ENCODE measurements around the gene RPS18. TPM values are rescaled to one million over a fixed set of nuclear protein-coding genes. Genes with fewer than 3 reads are reported as not detected.

The RPS18 gene
- total and polyA plus RNA-seq, 2 donors (not counting 1 experiment from before 2014, with no cell fraction given) = 4,034 to 4,995 TPM

- Histone ChIP-seq H3K9ac (ENCODE audit: insufficient read depth, low read length) (peak overlapping the region; percentile 96), H2AFZ (ENCODE audit: low read length) (no peak overlapping the region), H3K27me3 (ENCODE audit: control insufficient read depth, insufficient read depth, low read length) (no peaks in the 10 kb centered on the region), H4K20me1 (ENCODE audit: control insufficient read depth, extremely low read depth, insufficient read depth, low read length) (no peaks in the 10 kb centered on the region), H3K9me3 (ENCODE audit: control insufficient read depth, insufficient read depth, low read depth, low read length) (no peaks in the 10 kb centered on the region), H3K4me1 (ENCODE audit: control insufficient read depth, extremely low read depth, insufficient read depth, low read length) (peaks cover 9% of the 10 kb centered on the region), H3K4me2 (ENCODE audit: extremely low read depth, insufficient read depth, low read length) (peak overlapping the region; percentile 82), H3K27ac (ENCODE audit: insufficient read depth, low read length) (peak overlapping the region; percentile 98), H3K4me3 (replicated peaks in 1 of 4; ENCODE audit: control extremely low read depth in 1 of 4, insufficient read depth in 1 of 4, low read depth in 3 of 4, low read length in 4 of 4) (peak overlapping the region; percentile 70 to 97 (median 89)), H3K36me3 (ENCODE audit: control insufficient read depth, insufficient read depth, low read length) (peaks cover 5% of the 10 kb centered on the region), H3K79me2 (ENCODE audit: control insufficient read depth, insufficient read depth, low read length) (peaks cover 34% of the 10 kb centered on the region)
- peak; percentile 57 to 80 for DNase-seq (ENCODE audit: low read depth in 2 of 2)
- TF ChIP-seq EZH2 (IDR thresholded peaks at IDR 0.05; ENCODE audit: low read length, missing control alignments) (no peak), CTCF (conservative IDR thresholded peaks at IDR 0.05 in 1 of 2, IDR thresholded peaks at IDR 0.05 in 1 of 2; ENCODE audit: low read depth in 1 of 2, low read length in 2 of 2) (peak in 1 of 2 donors; percentile 6)
These were observed 40.7 kb downstream of the RPS18 start for GRCh38 chr6:33312361-33313104.

GRCh38 chr6:33313105-33313708 lies 41.3 kb downstream of the RPS18 start:
- H3K36me3 ChIP-seq (ENCODE audit: control insufficient read depth, insufficient read depth, low read length) = peaks cover 5% of the 10 kb centered on the region
- H3K27me3 ChIP-seq (ENCODE audit: control insufficient read depth, insufficient read depth, low read length) = no peaks in the 10 kb centered on the region
- peaks cover 34% of the 10 kb centered on the region for H3K79me2 ChIP-seq (ENCODE audit: control insufficient read depth, insufficient read depth, low read length)
- H3K27ac ChIP-seq (ENCODE audit: insufficient read depth, low read length) = peak overlapping the region; percentile 98
- peak overlapping the region; percentile 70 to 97 (median 89) for H3K4me3 ChIP-seq (replicated peaks in 1 of 4; ENCODE audit: control extremely low read depth in 1 of 4, insufficient read depth in 1 of 4, low read depth in 3 of 4, low read length in 4 of 4)
- no peaks in the 10 kb centered on the region for H3K9me3 ChIP-seq (ENCODE audit: control insufficient read depth, insufficient read depth, low read depth, low read length)
- no peaks in the 10 kb centered on the region for H4K20me1 ChIP-seq (ENCODE audit: control insufficient read depth, extremely low read depth, insufficient read depth, low read length)
- H2AFZ ChIP-seq (ENCODE audit: low read length) = no peak overlapping the region
- H3K9ac ChIP-seq (ENCODE audit: insufficient read depth, low read length) = peak overlapping the region; percentile 96
- DNase-seq (ENCODE audit: low read depth in 2 of 2) = peak; percentile 27 to 36
- H3K4me1 ChIP-seq (ENCODE audit: control insufficient read depth, extremely low read depth, insufficient read depth, low read length) = peaks cover 9% of the 10 kb centered on the region
- no peak for TF ChIP-seq EZH2 (IDR thresholded peaks at IDR 0.05; ENCODE audit: low read length, missing control alignments)
- no peak for TF ChIP-seq CTCF (conservative IDR thresholded peaks at IDR 0.05 in 1 of 2, IDR thresholded peaks at IDR 0.05 in 1 of 2; ENCODE audit: low read depth in 1 of 2, low read length in 2 of 2)
- peak overlapping the region; percentile 82 for H3K4me2 ChIP-seq (ENCODE audit: extremely low read depth, insufficient read depth, low read length)

- Histone ChIP-seq H3K4me1 (ENCODE audit: control insufficient read depth, extremely low read depth, insufficient read depth, low read length) (peaks cover 15% of the 10 kb centered on the region), H3K27me3 (ENCODE audit: control insufficient read depth, insufficient read depth, low read length) (no peaks in the 10 kb centered on the region), H3K9ac (ENCODE audit: insufficient read depth, low read length) (peak within 1 kb of the TSS; percentile 96), H3K36me3 (ENCODE audit: control insufficient read depth, insufficient read depth, low read length) (peaks cover 9% of the 10 kb centered on the region), H3K4me2 (ENCODE audit: extremely low read depth, insufficient read depth, low read length) (peak within 1 kb of the TSS; percentile 82), H3K79me2 (ENCODE audit: control insufficient read depth, insufficient read depth, low read length) (peaks cover 37% of the 10 kb centered on the region), H3K27ac (ENCODE audit: insufficient read depth, low read length) (peak within 1 kb of the TSS; percentile 98), H4K20me1 (ENCODE audit: control insufficient read depth, extremely low read depth, insufficient read depth, low read length) (no peaks in the 10 kb centered on the region), H3K9me3 (ENCODE audit: control insufficient read depth, insufficient read depth, low read depth, low read length) (no peaks in the 10 kb centered on the region), H2AFZ (ENCODE audit: low read length) (peak within 1 kb of the TSS; percentile 84), H3K4me3 (replicated peaks in 1 of 4; ENCODE audit: control extremely low read depth in 1 of 4, insufficient read depth in 1 of 4, low read depth in 3 of 4, low read length in 4 of 4) (peak within 1 kb of the TSS; percentile 70 to 97 (median 89))
- no peak for TF ChIP-seq CTCF (conservative IDR thresholded peaks at IDR 0.05 in 1 of 2, IDR thresholded peaks at IDR 0.05 in 1 of 2; ENCODE audit: low read depth in 1 of 2, low read length in 2 of 2)
- TF ChIP-seq EZH2 (IDR thresholded peaks at IDR 0.05; ENCODE audit: low read length, missing control alignments) = no peak
- DNase-seq (ENCODE audit: low read depth in 2 of 2) = peak; percentile 56
These were observed 42.0 kb downstream of the RPS18 start, which contains the start of gene TAPBP for GRCh38 chr6:33313709-33314514. TAPBP (minus strand) TSS chr6:33314078; CDS start chr6:33314041, 37 bp downstream.

Measured in fibroblast of lung (primary cell).